GM12891 (cell line): ENCODE results near the gene MAPRE3. TPM values are rescaled to one million over a fixed set of nuclear protein-coding genes. Genes with fewer than 3 reads are reported as not detected.
"Not testable (repeated sequence)": the region's sequence is repeated elsewhere in the genome, so short reads cannot be mapped to it uniquely, and the experiment has no call there.

Experiments used
- DNase-seq: peaks from one replicate; pipeline ENCODE4 v3.0.0; 2011; ENCODE audit warnings: low spot score; ENCODE audit not compliant: insufficient read length
- FAIRE-seq: peaks from 2 replicates; lab custom pipeline; 2011; peaks lifted over from hg19 to GRCh38; lab: Jason Lieb, UNC
- PAX5 ChIP-seq: IDR thresholded peaks from 2 replicates; pipeline ENCODE4 v1.6.1; 2011; ENCODE audit warnings: low read length, moderate library complexity, mild to moderate bottlenecking; ENCODE audit not compliant: insufficient read depth, severe bottlenecking
- POLR2A ChIP-seq: IDR thresholded peaks from 2 replicates; pipeline ENCODE4 v1.6.1; 2011; ENCODE audit warnings: low read depth, low read length, control low read depth
- POLR2AphosphoS5 ChIP-seq: IDR thresholded peaks from 2 replicates; pipeline ENCODE4 v1.6.1; 2011; ENCODE audit warnings: low read depth, low read length, control low read depth
- POU2F2 ChIP-seq: IDR thresholded peaks from 2 replicates; pipeline ENCODE4 v1.6.1; 2011; ENCODE audit warnings: low read depth, mild to moderate bottlenecking, control low read depth, low read length, moderate library complexity
- SPI1 ChIP-seq: IDR thresholded peaks from 2 replicates; pipeline ENCODE4 v1.6.1; 2011; ENCODE audit warnings: low read depth, low read length, control low read depth
- TAF1 ChIP-seq: IDR thresholded peaks from 2 replicates; pipeline ENCODE4 v1.6.1; 2011; ENCODE audit warnings: low read depth, low read length, control low read depth
- polyA plus RNA-seq: library from polyadenylated mRNA; unstranded; fragments of >200 nt; gene quantifications from one replicate; pipeline ENCODE4 v1.2.1, GENCODE V29; 2012; ENCODE audit warnings: low read depth, missing spikeins, inconsistent platforms; ENCODE audit not compliant: missing spikeins

MAPRE3 gene
- polyA plus RNA-seq = 2.5 TPM

DNA sequence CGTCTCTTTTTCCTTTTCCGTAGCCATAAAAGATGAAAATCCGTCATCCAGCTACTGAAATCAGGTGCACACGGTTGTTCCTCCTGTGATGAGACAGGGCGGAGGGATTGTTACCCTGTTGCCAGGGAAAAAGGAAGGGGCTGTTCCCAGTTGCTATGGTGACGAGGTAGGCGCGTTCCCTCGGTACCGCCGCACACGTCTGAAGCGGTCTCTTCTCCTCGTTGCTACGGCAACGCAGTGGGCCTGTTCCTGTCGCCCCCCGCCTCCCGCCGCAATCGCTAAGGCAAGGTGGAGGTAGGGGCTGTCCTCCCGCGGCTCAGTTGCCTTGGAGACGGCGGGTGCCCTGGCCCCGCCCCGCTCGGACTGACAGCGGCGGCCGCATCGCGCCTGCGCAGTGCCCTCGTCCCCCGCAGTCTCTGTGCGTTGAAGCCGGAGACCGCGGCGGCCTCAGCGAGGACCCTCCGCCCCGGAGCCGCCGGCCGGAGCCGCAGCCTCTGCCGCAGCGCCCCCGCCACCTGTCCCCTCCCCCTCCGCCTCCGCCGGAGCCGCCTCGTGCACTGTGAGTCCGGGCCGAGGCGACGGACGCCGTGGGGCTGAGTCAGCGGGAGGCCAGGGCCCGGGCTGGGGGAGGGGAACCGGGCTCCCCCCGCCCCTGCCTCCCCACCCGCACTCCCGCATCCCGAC lies at the start of gene MAPRE3:
Gene MAPRE3 (plus strand): TSS at position 394 of the 684 bp plus-strand sequence. CDS start 51,582 bp downstream, outside the sequence.
- DNase-seq (peak; percentile 91), FAIRE-seq (peak; percentile 91)
- TF ChIP-seq PAX5 (no peak), POU2F2 (no peak), SPI1 (no peak), TAF1 (no peak), POLR2A (no peak), POLR2AphosphoS5 (no peak)

DNA sequence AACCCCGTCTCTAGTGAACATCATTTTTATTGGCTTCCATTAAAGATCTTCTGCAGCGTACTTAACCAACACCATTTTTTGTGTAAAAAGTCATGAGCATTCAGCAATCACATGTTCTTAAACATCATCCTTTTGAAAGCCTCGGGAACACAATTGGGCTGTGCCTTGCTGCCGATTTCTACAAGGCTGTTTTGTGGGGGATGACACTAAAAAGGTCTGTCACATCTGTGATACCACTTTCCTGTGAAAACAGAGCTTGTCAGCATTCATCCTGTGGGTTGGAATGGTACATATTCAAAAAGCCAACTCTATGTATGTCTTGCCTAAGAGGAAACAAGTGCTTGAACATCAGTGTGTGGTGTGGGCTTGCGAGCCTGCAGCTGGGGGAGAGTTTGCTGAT lies 49.1 kb upstream of the MAPRE3 start:
- no peak for DNase-seq
- FAIRE-seq = no peak
- TF ChIP-seq POU2F2 = no peak
- no peak for TF ChIP-seq SPI1
- TF ChIP-seq PAX5 = no peak
- no peak for TF ChIP-seq TAF1
- TF ChIP-seq POLR2AphosphoS5 = no peak

DNA sequence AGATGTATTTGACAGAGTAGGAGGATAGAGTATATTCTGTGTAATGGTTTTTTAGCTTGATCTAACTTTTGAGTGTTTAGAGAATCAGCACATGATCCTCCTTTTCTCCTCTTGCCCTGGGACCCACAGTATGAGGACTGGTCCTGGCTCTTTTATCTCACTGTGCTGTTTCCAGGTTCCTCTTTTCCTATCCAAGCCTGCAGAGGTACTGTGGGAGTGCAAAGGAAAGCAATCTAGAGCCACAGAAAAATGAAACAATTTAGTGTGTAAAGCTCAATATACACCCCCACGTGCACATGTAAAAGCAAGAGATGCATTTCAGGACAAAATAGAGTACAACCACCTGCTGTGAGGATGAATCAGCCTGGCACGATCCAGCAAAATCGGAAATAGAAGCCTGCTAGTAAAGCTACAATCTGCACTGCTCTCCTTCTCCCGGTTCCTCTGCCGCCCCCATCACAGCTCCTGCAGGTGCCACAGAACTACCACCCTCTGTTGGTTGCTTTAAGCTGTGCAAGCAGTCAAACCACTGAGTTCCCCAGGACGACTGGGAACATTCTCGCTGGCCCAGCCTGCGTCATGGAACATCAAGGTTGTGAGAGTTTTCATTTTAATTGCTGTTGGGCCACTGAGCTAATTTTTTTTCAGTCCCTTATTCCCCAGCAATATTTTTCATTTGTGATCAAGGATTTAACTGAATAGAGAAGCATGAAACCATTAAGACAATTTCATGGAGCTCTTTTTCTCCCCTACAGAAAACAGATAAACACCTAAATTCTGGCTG lies 47.8 kb upstream of the MAPRE3 start:
- DNase-seq = peak; percentile 69
- peak; percentile 30; the same call in 1 of the 2 replicates for TF ChIP-seq SPI1
- TF ChIP-seq TAF1 = no peak
- peak; percentile 69 for FAIRE-seq

DNA sequence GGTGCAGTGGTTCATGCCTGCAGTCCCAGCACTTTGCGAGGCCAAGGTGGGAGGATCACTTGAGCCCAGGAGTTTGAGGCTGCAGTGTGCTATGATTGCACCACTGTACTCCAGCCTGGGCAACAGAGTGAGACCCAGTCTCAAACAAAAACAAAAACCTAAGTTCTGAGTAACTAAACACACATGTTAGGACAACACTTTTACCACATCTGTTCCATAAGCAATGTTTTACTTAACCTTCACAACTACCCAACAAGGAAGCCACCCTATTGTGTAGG lies 47.3 kb upstream of the MAPRE3 start:
- not testable (repeated sequence) for FAIRE-seq, DNase-seq

DNA sequence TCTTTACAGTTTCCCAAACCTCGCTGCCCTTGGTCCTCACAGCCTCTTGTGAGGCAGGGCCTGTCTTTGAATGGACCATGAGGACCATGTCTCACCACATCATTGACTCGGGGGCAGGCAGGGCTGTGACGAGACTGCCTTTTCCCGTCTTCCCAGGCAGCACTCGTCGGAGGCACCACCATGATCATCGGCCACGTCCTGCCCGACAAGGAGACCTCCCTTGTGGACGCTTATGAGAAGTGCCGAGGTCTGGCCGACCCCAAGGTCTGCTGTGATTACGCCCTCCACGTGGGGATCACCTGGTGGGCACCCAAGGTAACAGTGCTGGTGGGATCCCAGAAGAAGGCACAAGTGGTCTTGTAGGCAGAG lies 45.7 kb upstream of the MAPRE3 start:
- FAIRE-seq (no peak), DNase-seq (no peak)
- TF ChIP-seq PAX5 (no peak), SPI1 (no peak), POU2F2 (no peak), POLR2AphosphoS5 (no peak), POLR2A (no peak)

DNA sequence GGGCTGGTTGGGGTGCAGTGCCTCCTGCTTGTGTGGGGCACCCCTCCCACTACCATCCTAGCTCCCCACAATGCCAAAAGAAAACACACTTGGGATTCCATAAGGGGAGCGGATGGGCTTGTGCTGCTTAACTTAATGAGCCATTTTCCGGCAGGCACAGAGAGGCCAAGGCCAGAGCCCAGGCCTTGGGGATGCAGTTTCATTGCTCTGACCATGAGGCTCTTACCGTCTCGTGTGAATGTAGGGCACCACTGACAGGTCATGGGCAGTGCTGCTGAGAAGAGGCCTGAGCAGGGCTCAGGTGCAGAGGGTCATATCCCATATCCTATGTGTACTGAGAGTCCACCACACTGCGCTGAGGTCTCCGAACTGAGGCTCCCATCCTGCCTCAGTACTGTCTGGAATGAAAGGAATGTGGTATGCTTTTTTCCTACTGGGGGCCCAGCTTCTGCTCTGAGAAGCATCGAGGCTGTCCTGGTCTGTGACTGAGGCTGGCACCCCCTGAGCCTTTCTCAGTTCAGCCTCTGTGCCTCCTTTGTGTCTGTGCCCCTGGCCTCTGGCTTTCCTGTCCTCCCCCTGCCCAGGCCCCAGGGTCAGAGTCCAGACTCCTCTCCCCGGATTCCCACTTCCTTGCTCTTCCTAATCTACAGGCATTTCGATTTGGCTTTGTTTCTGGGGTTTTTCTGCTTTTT lies 45.2 kb upstream of the MAPRE3 start:
- TF ChIP-seq SPI1 (no peak), POU2F2 (no peak), POLR2AphosphoS5 (no peak), POLR2A (no peak), TAF1 (no peak), PAX5 (no peak)
- DNase-seq = no peak
- no peak for FAIRE-seq

DNA sequence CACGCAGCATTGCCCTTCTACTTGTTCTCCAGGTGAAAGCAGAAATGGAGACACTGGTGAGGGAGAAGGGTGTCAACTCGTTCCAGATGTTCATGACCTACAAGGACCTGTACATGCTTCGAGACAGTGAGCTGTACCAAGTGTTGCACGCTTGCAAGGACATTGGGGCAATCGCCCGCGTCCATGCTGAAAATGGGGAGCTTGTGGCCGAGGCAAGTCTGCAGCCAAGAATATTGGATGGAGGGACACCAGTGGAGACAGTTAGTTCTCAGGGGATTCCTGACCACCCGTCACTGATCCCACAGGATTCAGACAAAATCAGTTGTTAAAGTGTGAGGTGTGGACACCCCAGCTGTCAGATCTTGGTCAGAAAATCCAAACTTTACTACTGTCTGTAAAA lies 43.2 kb upstream of the MAPRE3 start:
- FAIRE-seq = no peak
- DNase-seq = no peak
- TF ChIP-seq SPI1 = no peak
- TF ChIP-seq POLR2A = no peak
- no peak for TF ChIP-seq PAX5
- TF ChIP-seq TAF1 = no peak
- no peak for TF ChIP-seq POLR2AphosphoS5
- no peak for TF ChIP-seq POU2F2

DNA sequence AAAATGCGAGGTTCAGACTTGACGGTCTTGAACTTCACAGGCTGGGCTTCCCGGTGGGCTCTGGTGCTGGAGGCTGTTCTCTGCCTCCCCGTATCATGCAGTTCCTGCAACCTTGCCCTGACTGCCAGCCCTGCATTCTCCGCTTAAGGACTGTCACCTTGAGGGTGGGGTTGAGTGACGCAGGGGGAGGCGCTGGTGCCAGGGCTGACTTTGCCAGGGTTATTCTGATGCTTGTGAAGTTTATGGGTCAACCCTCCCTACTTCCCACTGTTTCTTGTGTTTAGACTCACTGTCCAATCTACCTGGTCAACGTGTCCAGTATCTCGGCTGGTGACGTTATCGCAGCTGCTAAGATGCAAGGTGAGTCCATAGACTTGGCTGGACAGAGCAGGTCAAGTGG lies 37.5 kb upstream of the MAPRE3 start:
- FAIRE-seq = no peak

DNA sequence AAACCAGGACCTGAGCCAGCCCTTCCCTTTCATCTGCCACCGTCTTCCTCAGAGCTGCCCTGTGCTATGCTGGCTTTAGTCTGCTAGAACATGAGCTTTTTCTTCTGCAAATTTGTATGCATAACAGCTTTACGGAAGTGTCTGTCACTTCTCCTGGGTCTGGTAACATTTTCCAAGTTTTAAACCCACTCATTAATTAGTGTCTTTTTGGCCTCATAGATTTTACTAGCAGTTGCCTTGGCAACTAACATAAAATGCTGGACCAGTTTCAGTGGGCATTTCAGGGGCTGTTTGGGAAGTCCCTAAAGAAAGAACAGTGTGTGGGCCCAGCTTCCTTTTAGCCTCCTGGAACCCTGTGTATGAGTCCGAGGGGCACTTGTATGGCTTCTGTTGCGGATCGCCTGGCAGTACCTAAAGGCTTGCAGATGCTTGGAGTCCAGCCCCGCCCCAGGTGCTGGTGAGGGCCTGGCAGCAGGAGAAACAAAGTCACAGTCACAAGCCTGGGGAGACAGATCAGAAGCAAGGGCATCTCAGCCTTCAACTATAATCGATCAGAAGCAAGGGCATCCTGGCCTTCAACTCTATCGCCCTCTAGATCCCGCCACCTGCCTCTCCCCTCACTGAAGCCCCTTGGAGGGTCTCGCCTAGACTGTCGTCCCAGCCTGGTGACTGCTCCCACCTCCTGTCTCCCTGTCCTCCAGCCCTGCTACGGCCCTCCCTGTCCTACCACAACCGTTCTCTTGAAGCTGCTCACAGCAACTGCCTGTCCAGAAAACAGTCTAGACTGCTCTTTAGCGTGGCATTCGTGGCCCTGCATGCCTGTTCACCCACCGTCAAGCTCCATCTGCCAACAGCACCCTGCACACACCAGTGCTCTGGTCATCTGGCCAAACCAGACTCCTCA lies 36.8 kb upstream of the MAPRE3 start:
- DNase-seq (no peak), FAIRE-seq (no peak)
- TF ChIP-seq PAX5 (no peak), TAF1 (no peak), POLR2AphosphoS5 (no peak), POU2F2 (no peak), SPI1 (no peak), POLR2A (no peak)

More for the DNA sequence above, 37.5 kb upstream of the MAPRE3 start:
- TF ChIP-seq POU2F2 = no peak
- TF ChIP-seq SPI1 = no peak
- TF ChIP-seq TAF1 = no peak
- no peak for TF ChIP-seq POLR2A
- TF ChIP-seq POLR2AphosphoS5 = no peak
- no peak for TF ChIP-seq PAX5
- no peak for DNase-seq
